HG02763 (cell line): ENCODE data around the gene ZMYM4.
"Not testable (repeated sequence)": the region's sequence is repeated elsewhere in the genome, so short reads cannot be mapped to it uniquely, and the experiment has no call there.

ENCODE experiments used
- ATAC-seq: cut with Tn5 transposase; IDR thresholded peaks from one replicate; pipeline ENCODE4 v1.9.1; 2021; ENCODE audit warnings: mild to moderate bottlenecking, moderate library complexity; ENCODE audit not compliant: unreplicated experiment

ZMYM4 gene

DNA sequence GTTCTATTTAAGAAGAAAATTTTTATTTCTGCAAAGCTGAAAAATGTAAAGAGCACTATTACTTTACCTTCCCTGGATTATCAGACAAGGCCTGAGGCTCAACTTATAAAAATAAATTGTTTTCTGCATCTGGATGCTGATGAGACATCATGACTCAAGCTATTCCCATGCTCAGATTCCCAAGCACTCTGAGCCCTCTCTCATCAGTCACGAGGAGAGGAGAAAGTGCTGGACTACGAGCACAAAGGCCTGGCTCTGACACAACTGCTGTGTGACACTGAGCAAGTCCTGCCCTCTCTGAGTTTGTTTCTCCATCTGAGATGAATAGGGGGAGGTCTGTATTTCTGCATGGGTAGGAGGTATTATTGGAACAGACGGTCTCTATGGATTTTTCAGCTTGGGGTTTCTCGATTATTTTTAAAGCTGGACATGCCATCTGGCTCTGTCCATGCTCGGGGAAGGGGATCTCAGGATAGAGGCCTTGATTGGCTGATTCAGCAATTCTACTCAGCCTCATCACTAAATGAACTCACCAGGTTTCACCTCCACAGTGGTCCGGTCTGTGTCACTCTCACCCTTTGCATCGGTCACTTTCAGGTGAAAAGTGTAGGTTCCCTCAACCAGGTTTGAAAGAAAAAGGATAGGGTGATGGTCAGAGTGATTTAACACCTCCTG is 181.0 kb downstream of the ZMYM4 start:
- no peak for ATAC-seq

- ATAC-seq, result no peak
Measured at GRCh38 chr1:35451125-35451528, 182.6 kb downstream of the ZMYM4 start.

- no peak for ATAC-seq
Measured at GRCh38 chr1:35452106-35452774, 183.7 kb downstream of the ZMYM4 start.

- ATAC-seq, result no peak
Measured at GRCh38 chr1:35453031-35453430, 184.5 kb downstream of the ZMYM4 start.

DNA sequence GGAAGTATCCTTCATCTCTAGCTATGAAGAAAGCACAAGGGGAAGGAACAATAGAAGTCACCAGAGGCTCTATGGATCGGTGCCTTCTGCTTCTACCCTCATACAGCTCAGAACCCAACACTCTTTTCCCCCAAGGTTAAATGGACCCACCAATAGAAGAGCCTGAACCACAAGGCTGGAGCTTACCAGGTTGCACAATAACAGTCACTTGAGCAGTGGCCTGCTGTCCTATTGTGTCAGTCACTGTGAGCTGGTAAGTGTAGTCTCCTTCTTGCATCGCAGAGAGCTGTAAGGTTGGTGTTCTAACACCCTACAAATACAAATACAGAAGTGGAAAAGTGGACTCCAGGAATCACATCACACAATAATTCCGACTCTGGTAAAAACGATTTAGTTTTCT is 185.7 kb downstream of the ZMYM4 start:
- ATAC-seq, result no peak

DNA sequence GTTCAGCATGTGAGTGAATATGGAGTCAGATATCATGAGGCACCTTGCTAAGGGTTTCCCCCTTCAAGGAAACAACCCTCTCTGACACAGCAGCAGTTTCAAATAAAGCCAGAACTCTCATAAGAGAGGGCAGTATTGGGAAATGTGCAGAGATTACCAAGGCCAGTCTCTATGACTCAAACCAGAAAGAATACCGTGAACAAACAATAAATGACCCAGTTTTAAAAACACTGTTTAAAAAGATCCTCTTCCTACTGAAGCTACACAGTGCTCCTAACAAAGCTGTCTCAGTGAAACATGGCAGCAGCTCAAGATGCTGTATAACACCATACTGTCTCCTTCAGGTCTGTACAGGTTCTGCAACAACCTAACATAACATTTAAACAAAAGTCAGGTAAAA is 186.1 kb downstream of the ZMYM4 start:
- no peak for ATAC-seq

GRCh38 chr1:35460796-35461195 is 192.3 kb downstream of the ZMYM4 start:
- no peak for ATAC-seq

DNA sequence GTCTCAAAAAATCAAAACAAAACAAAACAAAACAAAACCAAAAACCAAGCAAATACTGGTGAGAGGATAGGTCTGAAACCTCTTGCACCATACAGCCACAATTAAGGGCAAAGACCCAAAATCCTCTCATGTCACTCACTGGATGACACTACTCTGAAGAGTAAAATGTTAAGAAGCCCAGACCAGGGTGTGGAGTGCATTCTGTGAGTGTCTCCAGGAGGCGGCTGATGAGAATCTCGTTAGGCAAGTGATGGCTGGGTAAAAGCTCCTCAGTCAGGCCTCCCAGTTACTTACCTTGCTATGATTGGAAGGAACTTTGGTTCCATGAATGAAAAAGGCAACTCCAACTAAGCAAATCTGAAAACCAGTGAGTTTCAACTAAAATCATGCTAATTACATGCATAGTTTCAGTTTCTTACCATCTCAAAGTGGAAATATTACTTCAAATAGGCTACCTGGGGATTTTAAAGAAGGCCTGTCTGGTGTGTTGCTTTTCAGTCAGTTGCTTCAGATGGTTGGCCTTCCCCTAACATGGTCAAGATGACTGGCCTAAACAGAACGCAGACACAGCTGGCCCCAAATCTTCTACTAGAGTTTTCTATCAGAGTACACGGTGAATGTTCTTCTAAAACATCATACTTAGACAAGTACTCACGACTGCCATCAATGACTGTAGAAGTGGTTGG is 193.6 kb downstream of the ZMYM4 start:
- no peak for ATAC-seq

GRCh38 chr1:35463232-35463631 is 194.7 kb downstream of the ZMYM4 start:
- ATAC-seq, result no peak

DNA sequence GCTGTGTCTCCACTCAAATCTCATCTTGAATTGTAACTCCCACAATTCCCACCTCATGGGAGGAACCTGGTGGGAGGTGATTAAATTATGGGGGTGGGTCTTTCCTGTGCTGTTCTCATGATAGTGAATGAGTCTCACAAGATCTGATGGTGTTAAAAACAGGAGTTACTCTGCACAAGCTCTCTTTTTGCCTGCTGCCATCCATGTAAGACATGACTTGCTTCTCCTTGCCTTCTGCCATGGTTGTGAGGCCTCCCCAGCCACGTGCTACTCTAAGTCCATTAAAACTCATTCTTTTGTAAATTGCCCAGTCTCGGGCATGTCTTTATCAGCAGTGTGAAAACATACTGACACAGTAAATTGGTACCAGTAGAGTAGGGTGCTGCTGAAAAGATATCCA is 195.2 kb downstream of the ZMYM4 start:
- not testable (repeated sequence) for ATAC-seq

- ATAC-seq, result no peak
Measured at GRCh38 chr1:35466120-35466519, 197.6 kb downstream of the ZMYM4 start.

GRCh38 chr1:35470977-35471613 is 202.6 kb downstream of the ZMYM4 start:
- ATAC-seq, result no peak
